Right forelimb (tissue), 1 donor: Measurements from ENCODE around the gene SUSD2.
"Not testable (repeated sequence)": the region's sequence is repeated elsewhere in the genome, so short reads cannot be mapped to it uniquely, and the experiment has no call there.

ENCODE experiments used
- DNase-seq: peaks from one replicate; pipeline ENCODE4 v3.0.0-alpha.2; 2018

The SUSD2 gene, protein sequence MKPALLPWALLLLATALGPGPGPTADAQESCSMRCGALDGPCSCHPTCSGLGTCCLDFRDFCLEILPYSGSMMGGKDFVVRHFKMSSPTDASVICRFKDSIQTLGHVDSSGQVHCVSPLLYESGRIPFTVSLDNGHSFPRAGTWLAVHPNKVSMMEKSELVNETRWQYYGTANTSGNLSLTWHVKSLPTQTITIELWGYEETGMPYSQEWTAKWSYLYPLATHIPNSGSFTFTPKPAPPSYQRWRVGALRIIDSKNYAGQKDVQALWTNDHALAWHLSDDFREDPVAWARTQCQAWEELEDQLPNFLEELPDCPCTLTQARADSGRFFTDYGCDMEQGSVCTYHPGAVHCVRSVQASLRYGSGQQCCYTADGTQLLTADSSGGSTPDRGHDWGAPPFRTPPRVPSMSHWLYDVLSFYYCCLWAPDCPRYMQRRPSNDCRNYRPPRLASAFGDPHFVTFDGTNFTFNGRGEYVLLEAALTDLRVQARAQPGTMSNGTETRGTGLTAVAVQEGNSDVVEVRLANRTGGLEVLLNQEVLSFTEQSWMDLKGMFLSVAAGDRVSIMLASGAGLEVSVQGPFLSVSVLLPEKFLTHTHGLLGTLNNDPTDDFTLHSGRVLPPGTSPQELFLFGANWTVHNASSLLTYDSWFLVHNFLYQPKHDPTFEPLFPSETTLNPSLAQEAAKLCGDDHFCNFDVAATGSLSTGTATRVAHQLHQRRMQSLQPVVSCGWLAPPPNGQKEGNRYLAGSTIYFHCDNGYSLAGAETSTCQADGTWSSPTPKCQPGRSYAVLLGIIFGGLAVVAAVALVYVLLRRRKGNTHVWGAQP

DNA sequence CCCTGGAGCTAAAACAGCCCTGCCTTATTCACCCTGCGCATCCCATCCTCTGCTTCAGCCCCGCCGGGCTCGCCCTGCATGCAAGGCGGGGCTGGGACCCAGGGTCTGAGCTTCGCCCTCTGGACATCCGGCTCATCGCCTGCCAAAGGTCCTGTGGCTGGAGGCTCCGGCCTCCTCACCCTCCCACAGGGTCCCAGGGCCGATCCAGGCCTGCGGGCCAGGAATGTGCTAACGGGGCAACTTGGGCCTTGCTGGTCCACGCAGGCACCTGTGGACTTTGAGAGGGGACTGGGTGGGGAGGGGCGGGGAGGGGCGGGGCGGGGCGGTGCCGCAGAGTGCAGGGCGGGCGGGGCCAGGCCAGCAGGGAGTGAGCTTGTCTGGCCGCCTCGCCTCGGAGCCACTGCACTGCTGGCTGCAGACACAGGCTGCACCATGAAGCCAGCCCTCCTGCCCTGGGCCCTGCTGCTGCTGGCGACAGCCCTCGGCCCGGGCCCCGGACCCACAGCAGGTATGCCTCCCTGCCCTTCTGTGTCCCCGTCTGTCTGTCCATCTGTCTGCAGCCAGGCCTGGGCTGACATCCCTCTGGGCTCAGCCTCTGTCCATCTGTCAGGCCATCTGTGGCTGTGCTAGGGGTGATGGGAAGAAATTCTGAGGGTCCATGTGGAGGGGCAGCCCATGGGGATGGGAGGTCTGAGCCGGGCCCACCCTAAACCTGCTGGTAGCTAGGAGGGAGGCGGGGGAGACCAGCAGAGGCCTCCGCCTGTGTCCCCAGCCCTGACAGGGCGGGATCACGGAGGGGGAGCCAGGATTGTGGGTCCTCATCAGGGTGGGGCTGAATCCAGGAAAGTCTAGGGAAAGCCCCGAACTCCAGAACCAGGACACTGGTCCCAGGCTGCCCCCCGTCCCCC lies at the start of gene SUSD2:
SUSD2 (plus strand) TSS at position 400 of the 908 bp plus-strand sequence; CDS start at position 433, 33 bp downstream.
- no peak for DNase-seq

DNA sequence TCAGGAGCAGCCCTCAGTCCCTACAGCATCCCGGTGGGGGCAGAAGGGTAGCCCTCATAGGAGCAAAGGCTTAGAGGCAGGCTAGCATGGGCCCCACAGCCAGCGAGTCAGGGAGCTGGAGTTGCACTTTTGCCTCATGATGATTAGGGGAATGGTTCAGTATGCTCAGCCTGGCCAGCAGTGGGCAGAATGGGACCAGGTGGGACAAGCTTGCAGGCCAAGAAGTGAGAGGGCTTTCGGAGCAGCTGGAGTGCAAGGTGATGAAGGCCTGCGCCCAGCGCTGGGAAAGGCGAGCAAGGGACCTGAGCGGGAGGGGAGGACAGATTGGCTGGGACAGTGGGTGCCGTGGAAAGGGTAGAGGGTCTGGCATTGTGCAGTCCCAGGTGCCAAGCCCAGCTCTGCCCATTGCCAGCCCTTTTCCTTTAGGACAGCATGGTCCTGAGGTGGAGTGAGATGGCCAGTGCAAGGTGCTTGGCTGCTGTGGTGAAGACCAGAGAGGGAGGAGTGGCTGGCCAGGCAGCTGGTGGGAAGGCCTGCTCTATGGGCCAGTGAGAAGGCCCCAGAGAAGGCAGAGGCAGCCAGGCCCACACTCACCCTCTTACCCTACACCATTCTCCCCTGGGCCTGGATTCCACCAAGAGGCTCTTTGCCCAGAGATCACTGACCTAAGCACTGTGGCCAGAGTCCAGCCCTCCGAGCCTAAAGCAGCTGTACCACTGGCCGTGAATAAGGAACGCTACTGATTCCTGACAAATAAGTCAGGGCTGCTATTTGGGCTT lies 47.9 kb upstream of the SUSD2 start:
- DNase-seq: no peak

DNA sequence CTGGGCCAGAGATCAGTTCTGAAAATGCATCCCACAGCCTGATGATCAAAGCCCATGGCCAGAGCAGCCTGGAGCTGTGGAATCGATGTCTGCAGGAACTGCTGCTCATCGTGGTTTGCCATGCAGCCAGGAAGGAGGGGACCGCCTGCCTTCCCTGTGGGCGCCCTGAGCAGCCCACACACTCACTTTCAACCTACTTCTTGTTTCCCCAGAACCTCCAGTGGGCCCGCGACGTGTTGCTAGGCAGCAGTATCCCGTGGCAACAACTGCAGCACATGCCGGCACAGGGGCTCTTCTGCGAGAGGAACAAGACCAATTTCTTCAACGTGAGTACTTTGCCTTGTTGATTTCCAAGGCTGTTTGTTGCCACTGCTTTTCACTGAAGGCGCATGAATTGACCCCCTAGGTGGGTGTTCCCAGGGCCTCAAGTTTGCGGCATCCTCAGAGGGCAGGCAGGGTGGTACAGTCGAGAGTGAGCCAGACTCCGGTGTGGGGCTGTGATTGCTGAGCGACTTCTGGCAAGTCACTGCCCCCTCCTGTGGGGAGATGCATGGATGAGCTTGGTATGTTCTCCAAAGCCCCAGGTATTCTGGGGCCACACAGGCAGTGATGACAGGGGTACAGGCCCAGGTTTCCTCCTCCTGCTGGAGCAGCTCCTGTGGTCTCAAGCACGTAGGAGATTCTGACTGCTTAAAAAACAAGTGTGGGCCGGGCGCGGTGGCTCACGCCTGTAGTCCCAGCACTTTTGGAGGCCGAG lies 47.0 kb upstream of the SUSD2 start:
- DNase-seq: peak; percentile 77

DNA sequence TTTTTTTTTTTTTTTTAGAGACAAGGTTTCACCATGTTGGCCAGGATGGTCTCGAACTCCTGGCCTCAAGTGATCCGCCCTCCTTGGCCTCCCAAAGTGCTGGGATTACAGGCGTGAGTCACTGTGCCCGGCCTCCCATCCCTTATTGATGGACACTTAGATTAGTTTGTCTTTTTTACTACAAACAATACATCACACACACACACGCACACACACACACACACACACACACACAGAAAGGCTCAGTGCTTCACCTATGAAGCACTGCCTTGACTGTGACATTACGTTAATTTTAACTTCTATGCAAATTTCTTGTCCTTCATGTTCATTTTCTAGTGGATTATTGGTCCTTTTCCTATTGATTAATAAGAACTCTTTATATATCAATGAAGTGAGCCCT lies 44.8 kb upstream of the SUSD2 start:
- DNase-seq: not testable (repeated sequence)

DNA sequence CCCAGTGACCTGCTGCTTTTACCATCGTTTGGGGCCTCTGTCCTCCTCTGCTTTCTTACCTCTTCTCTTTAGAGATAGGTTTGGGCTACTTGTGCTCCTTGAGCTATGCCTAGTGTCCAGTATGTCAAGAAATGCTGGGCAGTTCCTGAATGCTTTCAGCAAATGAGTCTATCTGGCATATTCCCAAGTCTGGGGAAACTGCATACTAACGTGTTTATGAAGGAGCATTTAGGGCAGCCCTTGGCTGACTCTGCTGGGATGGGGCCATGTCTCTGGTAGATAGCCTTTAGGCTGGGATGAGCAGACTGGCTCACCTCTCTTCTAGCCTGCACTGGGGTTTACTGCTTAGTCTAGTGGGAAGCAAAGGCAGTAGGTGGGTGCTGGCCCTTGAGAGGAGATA lies 43.7 kb upstream of the SUSD2 start:
- DNase-seq: no peak

DNA sequence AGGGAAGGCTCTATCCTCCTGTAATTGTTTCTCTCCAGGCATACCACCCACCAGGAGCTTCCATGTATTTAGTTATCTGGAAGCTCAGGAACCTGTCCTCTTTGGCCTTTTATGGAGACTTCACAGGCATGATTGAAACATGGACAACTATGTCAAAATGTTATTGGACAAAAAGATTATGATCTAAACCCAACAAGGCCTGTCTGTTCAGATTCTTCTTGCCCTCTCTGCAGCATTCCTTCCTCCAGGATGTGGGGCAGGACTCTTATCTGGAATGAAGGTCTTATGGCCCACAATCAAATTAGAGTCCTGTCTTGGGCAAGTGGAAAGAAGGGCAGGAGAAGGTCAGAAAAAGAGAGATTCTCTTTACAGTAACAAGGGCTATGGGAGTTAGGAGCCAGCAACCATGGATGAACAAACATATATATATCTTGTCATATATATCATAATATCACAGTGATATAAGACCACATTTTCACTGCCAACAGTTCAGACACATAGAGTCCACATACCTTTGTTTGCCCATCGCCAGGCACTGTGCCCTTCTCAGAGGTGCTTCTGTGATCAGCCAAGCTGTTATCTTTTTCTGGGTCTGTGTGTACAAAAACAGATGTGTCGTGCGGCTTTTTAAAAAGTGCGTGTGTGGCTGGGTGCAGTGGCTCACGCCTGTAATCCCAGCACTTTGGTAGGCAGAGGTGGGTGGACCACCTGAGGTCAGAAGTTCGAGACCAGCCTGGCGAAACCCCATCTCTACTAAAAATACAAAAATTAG lies 42.5 kb upstream of the SUSD2 start:
- DNase-seq: no peak

DNA sequence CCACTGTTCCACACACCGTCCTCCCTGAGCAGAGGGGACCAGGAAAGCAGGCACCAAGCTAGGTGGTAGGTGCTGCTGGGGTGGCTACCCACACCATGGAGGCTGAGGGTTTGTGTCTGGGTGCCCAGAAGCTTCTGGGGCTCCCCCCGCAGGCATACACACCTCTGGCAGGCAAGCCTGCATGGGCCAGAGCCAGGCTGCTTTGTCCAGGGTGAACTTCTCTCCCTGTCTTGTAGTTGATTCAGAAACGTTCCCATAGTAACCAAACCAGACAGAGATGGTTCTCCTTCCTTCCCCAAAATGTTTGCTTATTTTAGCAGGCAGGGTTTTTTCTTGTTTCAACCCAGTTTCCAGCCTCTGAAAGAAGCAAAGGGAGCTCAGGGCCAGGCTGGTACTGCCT lies 40.9 kb upstream of the SUSD2 start:
- DNase-seq: no peak

DNA sequence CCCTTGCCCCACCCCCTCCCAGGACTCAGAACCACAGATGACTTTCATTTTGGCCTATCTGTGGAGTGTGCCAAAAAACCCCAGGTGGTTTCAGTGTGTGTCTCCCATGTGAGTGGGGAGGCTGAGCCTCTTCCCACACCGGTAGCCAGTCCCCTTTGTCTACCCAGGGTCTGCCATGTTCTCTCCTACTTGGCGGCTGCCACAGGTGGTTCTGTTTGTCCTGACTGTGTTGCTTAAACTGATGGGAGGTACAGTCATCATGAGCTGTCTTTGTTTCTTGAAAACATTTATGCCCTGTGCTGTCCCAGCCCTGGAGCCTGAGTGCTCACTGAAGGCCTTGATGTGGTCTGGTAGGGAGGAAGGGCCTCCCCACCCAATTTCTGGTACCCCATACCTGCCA lies 39.7 kb upstream of the SUSD2 start:
- DNase-seq: no peak

DNA sequence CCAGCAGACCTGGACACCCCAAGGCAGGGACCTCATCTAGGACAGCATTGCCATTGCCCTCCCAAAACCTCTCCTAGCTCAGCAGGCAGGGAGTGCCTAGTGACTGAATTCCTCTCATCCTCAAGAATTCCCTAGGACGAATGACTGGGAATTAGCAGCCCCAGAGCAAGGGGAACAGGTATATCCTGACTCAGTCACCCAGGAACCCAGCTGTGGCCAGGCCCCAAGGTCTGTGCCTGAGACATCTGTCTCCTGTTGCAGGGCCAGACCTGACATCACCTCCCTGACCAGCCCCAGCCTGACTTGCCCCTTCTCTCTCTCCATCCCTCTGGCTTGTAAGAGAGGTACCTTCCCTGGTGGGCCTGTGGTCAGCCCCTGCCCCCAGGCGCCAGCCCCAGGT lies 39.0 kb upstream of the SUSD2 start:
- no peak for DNase-seq

DNA sequence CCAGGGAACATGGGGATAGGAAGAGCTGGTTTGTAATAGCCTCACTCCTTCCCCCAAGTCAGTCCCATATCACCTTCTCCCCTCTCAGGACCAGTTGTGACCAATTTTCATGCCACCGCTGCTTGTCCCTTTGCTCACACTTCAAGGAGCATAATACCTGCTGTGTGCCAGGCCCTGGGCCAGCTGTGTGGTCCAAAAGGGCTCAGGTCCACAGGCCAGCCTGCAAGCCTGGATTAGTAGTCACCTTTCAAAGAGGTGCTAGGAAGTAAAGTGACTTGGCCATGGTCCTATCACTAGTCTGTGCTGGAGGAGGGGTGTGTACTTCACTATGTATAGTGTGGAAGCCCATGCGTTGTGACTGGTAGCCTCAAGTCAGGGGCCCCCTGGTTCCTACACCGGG lies 38.5 kb upstream of the SUSD2 start:
- no peak for DNase-seq

DNA sequence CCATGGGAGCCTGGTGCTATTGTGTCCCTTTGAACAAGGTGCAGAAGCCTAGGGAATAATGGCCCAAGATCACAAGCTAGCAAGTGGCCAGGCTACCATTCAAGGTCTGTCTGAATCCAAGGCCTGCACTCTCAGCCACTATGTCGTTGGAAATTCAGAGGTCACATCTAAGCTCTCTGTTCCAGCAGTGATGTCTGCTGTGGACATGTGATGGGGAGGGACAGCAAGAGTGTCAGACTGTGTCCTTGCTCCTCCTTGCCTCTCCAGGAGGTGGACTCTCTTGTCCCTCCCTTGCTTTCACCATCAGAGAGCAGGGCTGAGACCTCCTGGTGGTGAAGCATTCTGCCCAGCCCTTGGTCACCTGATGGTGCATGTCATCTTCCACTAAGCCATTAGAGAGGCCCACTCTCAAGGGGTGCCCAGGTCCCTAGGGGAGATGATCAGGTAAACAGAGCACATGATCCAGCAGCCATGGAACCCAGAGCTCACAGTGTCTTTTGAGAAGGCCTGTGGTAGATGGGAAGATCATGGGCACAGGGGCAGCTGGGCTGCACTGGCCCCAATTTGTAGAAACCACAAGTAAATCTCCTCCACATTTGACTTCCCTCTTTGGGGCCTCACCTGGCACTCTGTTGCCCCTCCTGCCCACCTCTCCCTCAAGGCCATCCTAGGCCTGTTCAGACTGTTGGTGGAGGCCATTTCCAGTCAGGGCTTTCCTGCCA lies 37.1 kb upstream of the SUSD2 start:
- DNase-seq: no peak

DNA sequence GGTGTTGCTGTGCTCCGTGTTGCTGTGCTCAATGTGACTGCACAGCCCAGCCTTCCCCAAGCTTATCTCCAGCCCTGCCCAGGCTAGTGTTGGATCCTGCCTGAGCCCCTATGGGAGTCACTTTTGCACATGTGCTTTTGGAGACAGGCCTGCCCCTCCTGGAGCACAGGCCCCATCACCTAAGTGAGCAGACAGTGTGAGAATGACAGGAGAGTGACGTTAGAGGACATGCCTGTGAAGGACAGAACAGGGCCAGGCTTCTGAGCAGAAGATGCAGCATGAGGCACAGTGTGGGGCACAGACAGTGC lies 36.6 kb upstream of the SUSD2 start:
- DNase-seq: no peak

DNA sequence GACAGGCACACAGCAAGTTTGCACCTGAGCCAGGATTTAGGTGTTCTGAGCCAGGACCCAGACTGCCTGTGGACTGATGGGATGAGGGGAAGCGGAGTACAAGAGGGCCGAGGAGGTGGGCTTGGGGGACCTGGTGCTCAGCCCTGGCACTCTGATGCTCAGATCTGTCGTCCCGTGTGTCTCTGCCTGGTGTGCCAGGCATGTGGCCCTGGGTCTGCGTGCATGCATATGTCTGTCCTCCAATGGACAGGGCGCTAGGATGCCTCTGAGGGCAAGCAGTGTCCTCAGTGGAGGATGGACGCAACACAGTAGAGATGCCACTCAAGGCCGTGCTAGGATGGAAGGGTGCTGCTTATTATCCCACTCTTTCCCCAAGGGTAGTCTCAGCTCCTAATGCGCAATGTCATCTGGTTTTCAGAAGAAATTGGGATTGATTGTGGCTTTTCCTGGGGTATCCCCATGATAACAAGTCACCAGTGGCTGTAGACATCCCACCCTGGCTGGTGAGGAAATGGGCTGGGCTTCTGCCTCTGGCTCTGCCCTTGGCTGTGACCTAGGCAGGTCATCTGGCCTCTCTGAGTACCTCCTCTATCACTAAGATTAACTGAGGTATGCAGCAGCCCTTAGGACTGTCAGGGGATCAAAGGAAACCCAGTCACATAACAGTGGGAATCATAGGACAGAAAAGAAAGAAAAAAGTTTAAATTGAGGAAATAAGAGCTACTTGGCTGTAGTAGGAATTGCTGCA lies 35.7 kb upstream of the SUSD2 start:
- DNase-seq: no peak

DNA sequence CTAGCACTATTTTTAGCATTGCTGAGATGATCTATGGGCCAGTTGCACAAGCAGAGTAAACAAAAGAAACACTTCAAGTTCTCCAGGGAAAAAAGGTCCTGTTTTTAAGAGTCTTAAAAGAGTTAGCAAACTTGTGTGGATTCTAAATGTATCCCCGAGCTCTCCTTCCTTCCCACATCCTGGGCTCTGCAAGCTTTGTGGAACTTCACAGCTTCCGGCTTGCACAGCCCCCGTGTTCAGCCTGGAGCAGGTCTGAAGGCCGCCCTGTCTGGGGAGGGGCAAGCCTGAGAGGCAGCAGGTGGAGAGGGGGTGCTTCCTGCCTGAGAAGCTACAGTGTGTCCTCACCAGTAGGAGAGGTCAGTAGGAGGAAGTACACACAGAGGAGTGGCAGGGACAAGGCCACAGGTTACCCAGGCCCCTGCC lies 35.1 kb upstream of the SUSD2 start:
- DNase-seq: peak; percentile 72

DNA sequence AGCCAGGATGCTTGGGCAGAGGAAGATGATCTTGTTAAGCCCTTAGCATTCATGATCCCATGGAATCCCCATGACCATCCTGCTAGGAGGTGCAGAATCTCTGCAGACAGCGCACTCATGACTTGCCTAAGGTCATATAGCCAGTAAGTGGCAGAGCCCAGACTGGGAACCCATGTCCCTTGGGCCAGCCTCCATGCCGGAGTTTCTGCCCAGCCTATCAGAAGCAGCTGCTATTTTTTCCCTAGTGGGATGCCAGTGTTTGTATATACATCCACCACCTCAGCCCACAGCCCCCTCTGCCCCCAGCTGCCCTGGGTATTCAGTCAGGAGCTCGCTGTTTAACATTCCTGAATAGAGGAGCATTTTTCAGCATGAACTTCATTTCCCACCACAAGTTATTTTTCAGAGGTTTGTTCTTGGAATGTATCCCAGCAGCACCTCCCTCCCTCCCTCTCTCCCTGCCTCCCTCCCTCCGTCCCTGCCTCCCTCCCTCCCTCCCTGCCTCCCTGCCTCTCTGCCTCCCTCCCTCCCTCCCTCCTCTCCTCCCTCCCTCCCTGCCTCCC lies 34.4 kb upstream of the SUSD2 start:
- peak; percentile 84 for DNase-seq

DNA sequence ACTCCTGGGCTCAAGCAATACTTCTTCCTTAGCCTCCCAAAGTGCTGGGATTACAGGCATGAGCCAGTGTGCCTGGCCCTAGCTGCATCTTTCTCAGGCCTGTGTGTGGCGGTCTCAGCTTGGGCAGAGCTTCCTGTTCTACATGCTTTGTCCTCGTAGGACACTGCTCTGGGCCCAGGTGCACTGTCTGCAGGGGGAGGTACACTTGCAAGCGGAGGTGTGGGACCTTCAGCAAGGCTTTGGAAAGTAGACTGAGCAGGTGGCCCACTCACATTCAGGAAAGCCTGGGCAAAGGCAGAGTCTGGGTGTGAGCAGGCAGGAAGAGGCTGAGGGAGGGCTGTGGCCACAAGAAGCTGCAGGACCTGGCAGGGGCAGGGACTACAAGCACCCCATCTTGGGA lies 33.6 kb upstream of the SUSD2 start:
- DNase-seq: no peak

DNA sequence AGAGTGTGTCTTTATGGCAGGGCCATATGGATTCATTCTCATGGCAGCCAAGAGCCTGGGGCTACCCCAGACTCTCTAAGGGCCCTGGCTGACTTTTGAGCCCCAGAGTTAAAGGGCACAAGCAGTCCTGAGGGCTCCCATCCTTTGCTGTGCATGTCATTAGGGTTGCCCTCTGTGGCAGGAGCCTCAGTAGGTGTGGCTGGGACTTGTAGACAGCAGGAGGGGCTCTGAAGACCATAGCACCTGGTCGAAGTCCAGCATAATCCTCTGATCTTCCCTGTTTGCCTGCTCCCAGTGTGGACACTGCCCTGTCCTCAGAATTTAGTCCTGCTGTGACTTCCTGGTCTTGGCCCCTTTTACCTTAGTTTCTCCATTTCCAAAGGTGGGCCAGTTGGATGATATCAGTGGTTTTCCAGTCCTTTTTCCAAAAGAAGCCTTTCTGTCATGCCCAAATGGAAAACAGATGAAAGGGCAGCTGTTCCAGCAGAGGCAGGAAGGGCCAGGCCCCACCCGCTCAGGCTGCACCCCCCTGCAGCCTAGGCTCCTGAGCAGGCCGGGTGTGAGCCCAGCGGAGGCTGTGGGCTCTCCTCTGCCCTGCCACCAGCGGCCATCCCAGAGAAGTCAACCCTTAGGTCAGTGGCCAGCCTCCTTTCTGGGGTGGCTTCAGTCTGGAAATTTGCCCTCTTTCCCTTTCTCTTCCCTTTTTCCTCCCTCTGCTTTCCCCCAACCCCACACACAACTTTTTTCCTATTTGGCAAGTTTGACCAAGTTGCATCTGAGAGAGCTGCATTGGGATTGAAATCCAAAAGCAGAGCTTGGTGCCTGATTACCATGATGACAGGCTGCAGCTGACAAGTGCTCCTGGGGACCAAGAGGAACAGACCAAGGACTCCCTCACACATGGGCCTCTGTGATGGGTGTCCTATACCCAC lies 32.8 kb upstream of the SUSD2 start:
- no peak for DNase-seq

DNA sequence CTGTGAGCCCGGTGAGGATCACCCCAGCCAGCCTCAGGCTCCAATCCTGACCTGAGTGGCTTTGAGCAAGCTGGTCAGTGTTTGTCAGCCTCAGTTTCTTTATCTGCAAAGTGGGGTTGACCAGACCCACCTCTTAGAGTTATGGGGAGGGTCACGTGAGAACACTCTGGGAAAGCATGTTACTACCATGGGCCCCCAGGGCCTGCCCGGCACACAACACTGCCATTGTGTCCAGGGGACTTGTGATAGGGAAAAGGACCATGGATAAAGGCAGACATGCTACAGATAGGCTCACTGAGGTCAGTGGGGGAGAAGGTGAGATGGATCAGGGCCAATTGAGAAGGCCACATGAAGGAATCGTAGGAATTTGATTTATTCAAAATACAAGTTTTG lies 32.1 kb upstream of the SUSD2 start:
- no peak for DNase-seq
